C1 segment of cervical spinal cord (tissue), 14 donors: ENCODE results near the gene CXCL3.

ENCODE experiments used
- DNase-seq, 14 donors: peaks; one replicate each; lab custom pipeline; 2025; lab: John Stamatoyannopoulos, UW

Gene CXCL3

GRCh38 chr4:74055498-74055897 lies 17.0 kb upstream of the CXCL3 start:
- DNase-seq: no peak

GRCh38 chr4:74055096-74055495 lies 16.6 kb upstream of the CXCL3 start:
- DNase-seq: no peak

- no peak for DNase-seq
Measured at GRCh38 chr4:74054483-74055047, 16.1 kb upstream of the CXCL3 start.

- DNase-seq: no peak
Measured at GRCh38 chr4:74047152-74047551, 8.7 kb upstream of the CXCL3 start.

GRCh38 chr4:74045772-74046171 lies 7.3 kb upstream of the CXCL3 start:
- DNase-seq: no peak

- DNase-seq: no peak
Measured at GRCh38 chr4:74045247-74045646, 6.8 kb upstream of the CXCL3 start.

GRCh38 chr4:74044677-74045076 lies 6.2 kb upstream of the CXCL3 start:
- no peak for DNase-seq

GRCh38 chr4:74042681-74043080 lies 4.2 kb upstream of the CXCL3 start:
- no peak for DNase-seq

- DNase-seq: no peak
Measured at GRCh38 chr4:74041418-74041817, 2.9 kb upstream of the CXCL3 start.

GRCh38 chr4:74039315-74039763 lies 850 bp upstream of the CXCL3 start:
- DNase-seq: peak in 1 of 14 donors; percentile 5

GRCh38 chr4:74038086-74038424 lies 434 bp downstream of the CXCL3 start:
- DNase-seq: peak in 3 of 14 donors; percentile 13 to 24 (median 18)

GRCh38 chr4:74037076-74037955 lies 1.2 kb downstream of the CXCL3 start:
- DNase-seq: no peak

GRCh38 chr4:74033739-74034138 lies 4.8 kb downstream of the CXCL3 start:
- no peak for DNase-seq

- no peak for DNase-seq
Measured at GRCh38 chr4:74032064-74032463, 6.4 kb downstream of the CXCL3 start.

- DNase-seq: no peak
Measured at GRCh38 chr4:74031576-74031975, 6.9 kb downstream of the CXCL3 start.

GRCh38 chr4:74030285-74030684 lies 8.2 kb downstream of the CXCL3 start:
- no peak for DNase-seq

- DNase-seq: no peak
Measured at GRCh38 chr4:74028504-74028903, 10.0 kb downstream of the CXCL3 start.

GRCh38 chr4:74023709-74024108 lies 14.8 kb downstream of the CXCL3 start:
- no peak for DNase-seq

GRCh38 chr4:74021601-74022000 lies 16.9 kb downstream of the CXCL3 start:
- no peak for DNase-seq

- no peak for DNase-seq
Measured at GRCh38 chr4:74018771-74019170, 19.7 kb downstream of the CXCL3 start.

GRCh38 chr4:74018116-74018515 lies 20.4 kb downstream of the CXCL3 start:
- DNase-seq: no peak

- DNase-seq: no peak
Measured at GRCh38 chr4:74016068-74016467, 22.4 kb downstream of the CXCL3 start.

- DNase-seq: no peak
Measured at GRCh38 chr4:74015126-74015780, 23.2 kb downstream of the CXCL3 start.
